ENCODE data around the gene USP24.
A peak's percentile ranks its signal among the peaks of the same experiment; 100 is the strongest.

USP24 gene

GRCh38 chr1:55196433-55197035 lies 18.6 kb downstream of the USP24 start:
- DNase-seq (ENCODE audit: low spot score): peak; percentile 77

GRCh38 chr1:55195521-55196233 lies 19.5 kb downstream of the USP24 start:
- peak; percentile 28 for DNase-seq (ENCODE audit: low spot score)

- no peak for DNase-seq (ENCODE audit: low spot score)
These were observed 20.3 kb downstream of the USP24 start for GRCh38 chr1:55194851-55195250.

- peak; percentile 56 for DNase-seq (ENCODE audit: low spot score)
These were observed 23.1 kb downstream of the USP24 start for GRCh38 chr1:55192093-55192492.

- DNase-seq (ENCODE audit: low spot score): peak; percentile 42
These were observed 23.8 kb downstream of the USP24 start for GRCh38 chr1:55191219-55191952.

GRCh38 chr1:55190109-55190508 lies 25.1 kb downstream of the USP24 start:
- no peak for DNase-seq (ENCODE audit: low spot score)

GRCh38 chr1:55188909-55189308 lies 26.3 kb downstream of the USP24 start:
- no peak for DNase-seq (ENCODE audit: low spot score)

GRCh38 chr1:55185832-55186231 lies 29.3 kb downstream of the USP24 start:
- DNase-seq (ENCODE audit: low spot score): no peak

GRCh38 chr1:55184859-55185258 lies 30.3 kb downstream of the USP24 start:
- DNase-seq (ENCODE audit: low spot score): no peak

- DNase-seq (ENCODE audit: low spot score): peak; percentile 53
These were observed 33.5 kb downstream of the USP24 start for GRCh38 chr1:55181666-55182065.

- peak; percentile 28 for DNase-seq (ENCODE audit: low spot score)
These were observed 35.0 kb downstream of the USP24 start for GRCh38 chr1:55180075-55180670.

GRCh38 chr1:55179177-55179835 lies 35.9 kb downstream of the USP24 start:
- peak; percentile 70 for DNase-seq (ENCODE audit: low spot score)

GRCh38 chr1:55172687-55173086 lies 42.5 kb downstream of the USP24 start:
- no peak for DNase-seq (ENCODE audit: low spot score)

GRCh38 chr1:55172272-55172671 lies 42.9 kb downstream of the USP24 start:
- no peak for DNase-seq (ENCODE audit: low spot score)

GRCh38 chr1:55171694-55172093 lies 43.5 kb downstream of the USP24 start:
- DNase-seq (ENCODE audit: low spot score): no peak

GRCh38 chr1:55170426-55170825 lies 44.7 kb downstream of the USP24 start:
- DNase-seq (ENCODE audit: low spot score): no peak

- DNase-seq (ENCODE audit: low spot score): no peak
These were observed 46.0 kb downstream of the USP24 start for GRCh38 chr1:55169126-55169525.

- no peak for DNase-seq (ENCODE audit: low spot score)
These were observed 46.8 kb downstream of the USP24 start for GRCh38 chr1:55168353-55168752.

- DNase-seq (ENCODE audit: low spot score): no peak
These were observed 47.8 kb downstream of the USP24 start for GRCh38 chr1:55167224-55167871.

- DNase-seq (ENCODE audit: low spot score): peak; percentile 53
These were observed 50.3 kb downstream of the USP24 start for GRCh38 chr1:55164906-55165305.

GRCh38 chr1:55159571-55159970 lies 55.6 kb downstream of the USP24 start:
- DNase-seq (ENCODE audit: low spot score): peak; percentile 35

GRCh38 chr1:55156608-55157007 lies 58.6 kb downstream of the USP24 start:
- no peak for DNase-seq (ENCODE audit: low spot score)
